ENCODE measurements around the gene DRD1. TPM values are rescaled to one million over a fixed set of nuclear protein-coding genes. Genes with fewer than 3 reads are reported as not detected.
A peak's percentile ranks its signal among the peaks of the same experiment; 100 is the strongest.

Gene DRD1
- total RNA-seq, 2 donors from 2014 or later: 0.41 to 0.99 TPM

GRCh38 chr5:175479125-175479881 is 35.3 kb upstream of the DRD1 start:
- DNase-seq (ENCODE audit: low spot score) (no peak), ATAC-seq (ENCODE audit: insufficient number of reproducible peaks, low FRiP score, low read depth) (no peak)
- TF ChIP-seq CTCF (IDR thresholded peaks at IDR 0.05): no peak
- Histone ChIP-seq H3K4me3 (peak overlapping the region; percentile 92), H3K4me1 (ENCODE audit: control insufficient read depth in 1 of 2, low read depth in 2 of 2) (peaks cover 7 to 12% of the 10 kb centered on the region in 2 donors), H3K9me3 (no peaks in the 10 kb centered on the region), H3K27ac (peak overlapping the region in 1 of 2 donors; percentile 31), H3K36me3 (no peaks in the 10 kb centered on the region), H3K27me3 (replicated peaks; ENCODE audit: insufficient read depth) (no peaks in the 10 kb centered on the region)

GRCh38 chr5:175478384-175479124 is 34.6 kb upstream of the DRD1 start, which contains the start of gene SFXN1:
TSS of gene SFXN1 (plus strand) at chr5:175478560. CDS start at chr5:175492104, 13,544 bp downstream.
- ATAC-seq (ENCODE audit: insufficient number of reproducible peaks, low FRiP score, low read depth) (peak; percentile 43), DNase-seq (ENCODE audit: low spot score) (no peak)
- Histone ChIP-seq H3K4me3 (peak within 1 kb of the TSS; percentile 92), H3K36me3 (no peaks in the 10 kb centered on the region), H3K27me3 (replicated peaks; ENCODE audit: insufficient read depth) (no peaks in the 10 kb centered on the region), H3K4me1 (ENCODE audit: control insufficient read depth in 1 of 2, low read depth in 2 of 2) (peaks cover 7 to 12% of the 10 kb centered on the region in 2 donors), H3K9me3 (no peaks in the 10 kb centered on the region), H3K27ac (peak within 1 kb of the TSS; percentile 31 to 46)
- no peak for TF ChIP-seq CTCF (IDR thresholded peaks at IDR 0.05)

- no peaks in the 10 kb centered on the region for H3K36me3 ChIP-seq
- H3K4me3 ChIP-seq: peak overlapping the region; percentile 92
- TF ChIP-seq CTCF (IDR thresholded peaks at IDR 0.05): no peak
- no peak for ATAC-seq (ENCODE audit: insufficient number of reproducible peaks, low FRiP score, low read depth)
- DNase-seq (ENCODE audit: low spot score): no peak
- peak overlapping the region; percentile 31 to 46 for H3K27ac ChIP-seq
- no peaks in the 10 kb centered on the region for H3K9me3 ChIP-seq
- H3K4me1 ChIP-seq (ENCODE audit: control insufficient read depth in 1 of 2, low read depth in 2 of 2): peaks cover 7 to 12% of the 10 kb centered on the region in 2 donors
- no peaks in the 10 kb centered on the region for H3K27me3 ChIP-seq (replicated peaks; ENCODE audit: insufficient read depth)
These were observed 34.0 kb upstream of the DRD1 start for GRCh38 chr5:175478008-175478383.

- no peak for TF ChIP-seq CTCF (IDR thresholded peaks at IDR 0.05)
- H3K9me3 ChIP-seq: no peaks in the 10 kb centered on the region
- H3K4me1 ChIP-seq (ENCODE audit: control insufficient read depth in 1 of 2, low read depth in 2 of 2): peaks cover 7 to 12% of the 10 kb centered on the region in 2 donors
- no peak overlapping the region for H3K4me3 ChIP-seq
- no peak for ATAC-seq (ENCODE audit: insufficient number of reproducible peaks, low FRiP score, low read depth)
- no peak for DNase-seq (ENCODE audit: low spot score)
- no peaks in the 10 kb centered on the region for H3K36me3 ChIP-seq
- H3K27ac ChIP-seq: no peak overlapping the region
- H3K27me3 ChIP-seq (replicated peaks; ENCODE audit: insufficient read depth): no peaks in the 10 kb centered on the region
These were observed 33.5 kb upstream of the DRD1 start for GRCh38 chr5:175477440-175477839.

GRCh38 chr5:175475248-175475647 is 31.3 kb upstream of the DRD1 start:
- Histone ChIP-seq H3K36me3 (no peaks in the 10 kb centered on the region), H3K9me3 (no peaks in the 10 kb centered on the region), H3K4me3 (no peak overlapping the region), H3K4me1 (ENCODE audit: control insufficient read depth in 1 of 2, low read depth in 2 of 2) (peaks cover 7 to 12% of the 10 kb centered on the region in 2 donors), H3K27me3 (replicated peaks; ENCODE audit: insufficient read depth) (no peaks in the 10 kb centered on the region), H3K27ac (no peak overlapping the region)
- DNase-seq (ENCODE audit: low spot score) (no peak), ATAC-seq (ENCODE audit: insufficient number of reproducible peaks, low FRiP score, low read depth) (no peak)
- TF ChIP-seq CTCF (IDR thresholded peaks at IDR 0.05): no peak
